ENCODE measurements around the gene CTDSP2.
"Not testable (repeated sequence)": the region's sequence is repeated elsewhere in the genome, so short reads cannot be mapped to it uniquely, and the experiment has no call there.

Gene CTDSP2

DNA sequence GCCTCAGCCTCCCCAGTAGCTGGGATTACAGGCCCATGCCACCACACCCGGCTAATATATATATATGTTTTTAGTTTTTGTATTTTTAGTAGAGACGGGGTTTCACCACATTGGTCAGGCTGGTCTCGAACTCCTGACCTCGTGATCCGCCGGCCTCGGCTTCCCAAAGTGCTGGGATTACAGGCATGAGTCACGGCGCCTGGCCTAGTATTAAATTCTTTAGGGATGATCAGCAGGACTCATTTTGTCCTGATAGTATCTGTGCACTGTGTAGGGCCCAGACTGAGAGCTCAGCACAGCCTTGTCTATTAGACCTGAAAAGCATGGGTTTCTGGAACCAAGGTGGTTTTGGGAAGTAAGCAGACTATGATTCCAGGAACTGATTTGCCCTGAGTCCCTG, 34.5 kb upstream of the CTDSP2 start:
- not testable (repeated sequence) for DNase-seq

DNA sequence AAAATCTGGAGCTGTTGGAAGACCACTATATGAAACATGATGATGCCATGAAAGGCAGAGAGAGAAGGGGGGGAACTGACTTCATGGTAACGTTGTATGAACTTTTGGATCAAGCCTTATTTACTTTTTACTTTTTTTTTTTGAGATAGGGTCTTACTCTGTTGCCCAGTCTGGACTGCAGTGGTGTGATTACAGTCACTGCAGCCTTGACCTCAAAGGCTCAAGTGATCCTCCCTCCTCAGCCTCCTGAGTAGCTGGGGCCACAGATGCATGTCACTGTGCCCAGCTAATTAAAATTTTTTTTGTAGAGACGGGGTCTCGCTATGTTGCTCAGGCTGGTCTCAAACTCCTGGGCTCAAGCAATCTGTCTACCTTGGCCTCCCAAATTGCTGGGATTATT, 31.3 kb upstream of the CTDSP2 start:
- DNase-seq = no peak

DNA sequence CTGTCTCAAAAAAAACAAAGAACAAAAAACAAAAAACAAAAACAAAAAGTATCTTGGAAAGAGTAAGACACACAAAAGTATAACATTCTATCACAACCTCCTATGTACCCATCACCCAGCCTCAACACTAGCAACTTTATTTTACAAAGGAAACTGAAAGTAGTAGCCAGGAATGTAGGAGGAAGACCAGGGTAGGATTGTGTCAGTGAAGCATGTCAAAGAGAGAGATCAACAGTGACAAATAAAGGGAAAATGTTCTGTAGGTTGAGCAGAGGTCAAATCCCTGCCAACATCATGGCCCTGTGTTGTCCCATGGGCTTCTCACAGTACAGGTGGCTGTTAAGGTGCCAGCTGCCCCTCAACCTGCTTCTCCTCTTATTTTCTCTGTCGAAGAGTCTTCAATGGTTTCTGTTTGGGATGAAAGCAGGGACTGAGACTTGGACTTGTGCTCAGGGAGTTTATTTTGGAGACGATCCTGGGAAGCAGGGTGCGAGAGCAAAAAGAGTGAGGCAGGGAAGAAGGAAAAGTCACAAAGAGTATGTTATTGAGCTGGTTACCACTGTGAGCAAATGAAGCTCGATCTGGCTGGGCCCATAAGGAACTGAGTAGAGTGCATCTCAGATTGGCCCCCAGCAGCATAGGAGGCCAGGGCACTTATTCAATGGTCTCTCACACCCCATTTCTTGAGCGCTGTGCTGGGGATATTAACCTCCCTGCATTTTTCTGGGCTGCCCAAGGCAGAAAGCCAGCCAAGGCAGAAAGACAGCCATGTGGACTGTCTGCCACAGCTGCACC, 29.4 kb upstream of the CTDSP2 start:
- DNase-seq = no peak

GRCh38 chr12:57874166-57875108, 27.9 kb upstream of the CTDSP2 start:
- DNase-seq = no peak

- no peak for DNase-seq
Measured at GRCh38 chr12:57872362-57872761, 25.8 kb upstream of the CTDSP2 start.

DNA sequence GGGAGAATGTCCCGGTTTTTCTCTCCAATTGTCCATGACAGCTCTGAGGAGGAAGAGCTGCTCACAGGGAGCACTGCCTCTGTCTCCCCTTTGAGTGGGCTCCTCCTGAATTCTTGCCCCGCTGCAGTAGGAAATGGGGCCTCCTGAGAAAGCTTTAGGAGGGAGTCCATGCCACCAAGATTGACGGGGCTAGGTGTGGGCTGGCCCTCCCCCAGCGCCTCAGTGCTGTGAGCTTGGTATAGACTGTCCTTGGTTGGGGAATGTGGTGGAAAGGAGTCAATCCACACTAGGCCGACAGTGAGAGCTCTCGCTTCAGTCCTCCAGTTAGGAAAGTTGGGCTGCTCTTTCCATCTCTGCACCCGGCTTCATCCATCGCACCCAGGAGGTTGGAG, 23.4 kb upstream of the CTDSP2 start:
- no peak for DNase-seq

DNA sequence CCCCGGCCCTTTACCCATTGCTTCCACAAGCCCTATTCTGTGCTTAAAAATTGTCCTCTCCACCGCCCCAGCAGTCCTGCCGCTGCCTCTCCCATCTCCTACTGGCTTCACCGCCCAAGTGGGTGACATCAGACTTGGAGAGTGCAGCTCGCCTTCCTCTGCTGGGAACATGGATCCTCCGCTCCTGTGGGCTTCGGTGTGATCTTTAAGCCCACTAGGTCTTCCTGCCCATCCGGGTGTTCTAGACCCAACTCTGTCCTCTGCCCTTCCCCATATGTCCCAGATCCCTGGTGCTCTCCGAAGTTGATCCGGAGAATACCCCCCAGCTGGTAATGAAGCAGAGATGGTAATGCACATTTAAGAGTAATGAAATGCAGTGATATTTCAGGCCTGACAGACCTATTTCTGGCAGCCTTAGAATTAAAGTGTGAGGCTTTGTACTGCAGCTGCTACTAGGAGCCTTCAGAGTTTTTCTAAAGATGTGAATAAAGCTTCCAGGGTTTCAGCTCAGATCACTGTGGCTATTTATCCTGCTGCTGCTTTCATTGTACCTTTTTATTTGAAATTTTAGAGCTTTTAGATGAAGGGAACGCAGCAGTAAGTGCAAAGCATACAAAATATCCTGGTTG, 22.9 kb upstream of the CTDSP2 start:
- no peak for DNase-seq

GRCh38 chr12:57868851-57869268, 22.3 kb upstream of the CTDSP2 start:
- no peak for DNase-seq

DNA sequence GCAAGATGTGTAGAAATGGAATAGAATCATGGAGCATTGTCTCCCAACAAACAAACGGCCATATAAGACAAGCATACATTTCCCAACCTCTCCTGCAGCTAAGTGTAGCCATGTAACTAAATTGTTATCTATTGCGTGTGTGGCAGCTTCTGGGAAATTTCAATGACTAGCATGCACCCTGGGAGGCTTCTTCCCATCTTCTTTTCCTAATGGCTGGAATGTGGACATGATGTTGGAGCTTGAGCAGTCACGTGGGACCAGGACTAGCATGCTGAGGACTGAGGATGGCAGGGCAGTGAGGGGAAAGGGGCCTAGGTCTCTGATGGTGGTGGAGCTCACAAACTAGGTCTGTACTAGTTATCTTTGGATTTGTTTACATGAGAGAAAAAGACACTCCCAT, 21.7 kb upstream of the CTDSP2 start:
- DNase-seq = no peak

- no peak for DNase-seq
Measured at GRCh38 chr12:57866308-57867019, 19.9 kb upstream of the CTDSP2 start.

GRCh38 chr12:57865084-57865751, 18.7 kb upstream of the CTDSP2 start:
- DNase-seq = no peak

- no peak for DNase-seq
Measured at GRCh38 chr12:57864442-57865083, 18.0 kb upstream of the CTDSP2 start.

- no peak for DNase-seq
Measured at GRCh38 chr12:57863676-57864075, 17.1 kb upstream of the CTDSP2 start.

GRCh38 chr12:57861967-57862366, 15.4 kb upstream of the CTDSP2 start:
- no peak for DNase-seq

GRCh38 chr12:57860883-57861282, 14.4 kb upstream of the CTDSP2 start:
- not testable (repeated sequence) for DNase-seq

GRCh38 chr12:57859121-57859520, 12.6 kb upstream of the CTDSP2 start:
- DNase-seq = no peak

- DNase-seq = not testable (repeated sequence)
Measured at GRCh38 chr12:57858123-57858522, 11.6 kb upstream of the CTDSP2 start.

DNA sequence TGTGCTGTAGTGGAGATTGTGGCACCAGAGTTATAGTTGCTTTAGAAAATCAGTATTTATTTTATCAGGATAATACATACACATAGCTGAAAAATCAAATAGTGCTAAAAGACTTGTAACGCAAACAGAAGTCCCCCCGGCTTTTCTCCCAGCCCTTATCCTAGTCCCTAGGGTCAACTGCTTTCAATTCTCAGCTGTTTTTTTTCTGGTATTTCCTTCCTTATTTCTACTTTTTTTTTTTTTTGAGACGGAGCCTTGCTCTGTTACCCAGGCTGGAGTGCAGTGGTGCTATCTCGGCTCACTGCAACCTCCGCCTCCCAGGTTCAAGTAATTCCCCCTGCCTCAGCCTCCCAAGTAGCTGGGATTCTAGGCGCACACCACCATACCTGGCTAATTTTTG, 8.4 kb upstream of the CTDSP2 start:
- no peak for DNase-seq

DNA sequence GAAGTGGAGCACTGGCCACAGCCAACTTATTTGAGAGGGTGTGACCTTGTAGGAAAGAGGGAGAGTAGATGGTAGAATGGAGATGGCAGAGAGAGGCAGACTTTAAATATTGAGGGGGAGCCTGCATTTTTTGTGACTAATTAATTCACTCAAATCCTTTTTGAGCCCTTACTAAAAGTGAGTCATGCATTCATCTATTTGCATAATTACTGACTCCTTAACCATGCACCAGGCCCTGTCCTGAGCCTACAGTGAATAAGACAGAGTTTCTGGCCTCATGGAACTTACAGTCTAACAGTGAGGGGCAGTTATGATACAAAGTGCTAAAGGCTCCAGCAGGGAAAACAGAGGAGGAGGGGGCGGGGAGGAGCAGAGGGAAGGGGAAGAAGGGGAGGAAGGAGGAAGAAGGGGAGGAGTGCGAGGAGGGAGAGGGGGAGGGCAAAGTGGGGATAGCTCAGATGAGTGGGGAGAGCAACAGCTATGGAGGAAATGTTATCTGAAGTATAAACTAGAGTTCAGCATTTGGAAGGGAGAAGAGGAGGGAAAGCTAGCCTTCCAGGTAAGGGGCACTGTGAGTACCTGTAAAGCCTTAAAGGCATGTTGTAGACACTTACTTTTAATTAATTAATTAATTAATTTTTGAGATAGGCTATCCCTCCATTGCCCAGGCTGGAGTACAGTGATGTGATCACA, 7.5 kb upstream of the CTDSP2 start:
- no peak for DNase-seq

DNA sequence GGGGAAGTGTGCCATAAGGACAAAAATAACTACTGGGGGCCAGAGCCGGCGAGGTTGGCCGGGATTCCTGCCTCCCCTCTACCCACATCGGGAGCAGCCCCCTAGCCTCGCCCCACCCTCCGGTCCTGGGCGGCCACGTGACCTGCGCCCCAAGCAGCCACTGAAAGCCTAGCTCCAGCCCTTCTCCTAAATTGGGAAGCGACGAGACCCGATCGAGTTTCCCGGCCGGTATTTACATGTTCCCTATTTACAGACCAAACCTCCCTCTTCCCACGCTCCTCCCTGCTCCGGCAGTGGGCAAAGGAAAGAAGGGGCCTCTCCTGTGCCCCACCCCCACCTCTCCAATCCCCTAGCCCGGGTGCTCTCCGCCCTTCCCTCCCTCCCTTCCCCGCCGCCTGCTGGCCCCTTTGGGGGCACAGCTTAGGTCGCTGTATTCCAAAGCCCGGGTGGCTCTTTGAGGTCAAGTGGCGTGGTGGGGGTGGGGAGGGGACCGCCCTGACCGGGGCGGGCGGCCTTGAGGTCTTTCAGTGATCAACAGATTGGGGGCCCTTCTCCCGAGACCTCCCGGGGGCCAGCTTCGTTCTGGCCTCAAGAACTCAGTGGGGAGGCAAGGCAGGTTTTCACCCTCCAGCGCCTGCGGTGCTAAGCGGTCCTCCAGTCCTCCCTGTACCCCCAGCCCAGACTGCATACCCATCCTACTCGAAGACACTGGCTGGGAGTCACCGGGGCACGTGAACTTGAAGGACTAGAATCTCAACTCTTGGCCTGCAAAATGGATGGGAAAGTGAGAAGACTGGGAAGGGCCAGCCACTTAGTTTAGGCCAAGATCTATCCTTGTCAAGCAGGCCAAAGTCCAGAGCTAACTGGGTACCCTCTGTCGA, 6.3 kb upstream of the CTDSP2 start:
- DNase-seq = no peak

Measured in NK-92 treated with Interleukin-12 subunit alpha and Interleukin-12 subunit beta, amount 100 ng/mL, for 24 hours (cell line).